Measurements from ENCODE around the gene ANKS1B. TPM values are rescaled to one million over a fixed set of nuclear protein-coding genes. Genes with fewer than 3 reads are reported as not detected.

The ANKS1B gene
- total RNA-seq, 1 donor from 2014 or later, result 8.2 TPM

DNA sequence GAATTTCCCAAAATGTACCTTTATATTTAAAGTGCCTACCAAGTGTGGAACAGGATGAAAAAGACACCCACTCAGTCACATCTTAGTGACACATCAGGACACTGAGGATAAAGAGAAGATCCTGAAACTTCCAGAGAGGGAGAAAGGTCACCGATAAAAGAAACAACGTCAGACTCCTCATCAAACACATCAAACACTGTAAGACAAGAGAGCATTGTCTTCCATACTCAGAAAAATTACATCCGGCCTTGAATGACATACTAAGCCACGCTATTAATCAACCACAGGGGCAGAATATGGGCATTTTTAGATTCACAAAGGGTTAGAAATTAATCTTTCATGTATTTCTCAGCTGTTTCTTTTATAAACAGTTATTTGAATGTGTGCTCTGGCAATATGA, 849.4 kb downstream of the ANKS1B start:
- Histone ChIP-seq H3K36me3 (no peaks in the 10 kb centered on the region), H3K27ac (no peak overlapping the region), H3K9me3 (no peaks in the 10 kb centered on the region), H3K27me3 (no peaks in the 10 kb centered on the region), H3K4me1 (no peaks in the 10 kb centered on the region), H3K4me3 (no peak overlapping the region)
- intact Hi-C loops (cut with DNase I), result no loop called here
- DNase-seq (ENCODE audit: low spot score in 2 of 2), result no peak
- TF ChIP-seq, protein P1, sequence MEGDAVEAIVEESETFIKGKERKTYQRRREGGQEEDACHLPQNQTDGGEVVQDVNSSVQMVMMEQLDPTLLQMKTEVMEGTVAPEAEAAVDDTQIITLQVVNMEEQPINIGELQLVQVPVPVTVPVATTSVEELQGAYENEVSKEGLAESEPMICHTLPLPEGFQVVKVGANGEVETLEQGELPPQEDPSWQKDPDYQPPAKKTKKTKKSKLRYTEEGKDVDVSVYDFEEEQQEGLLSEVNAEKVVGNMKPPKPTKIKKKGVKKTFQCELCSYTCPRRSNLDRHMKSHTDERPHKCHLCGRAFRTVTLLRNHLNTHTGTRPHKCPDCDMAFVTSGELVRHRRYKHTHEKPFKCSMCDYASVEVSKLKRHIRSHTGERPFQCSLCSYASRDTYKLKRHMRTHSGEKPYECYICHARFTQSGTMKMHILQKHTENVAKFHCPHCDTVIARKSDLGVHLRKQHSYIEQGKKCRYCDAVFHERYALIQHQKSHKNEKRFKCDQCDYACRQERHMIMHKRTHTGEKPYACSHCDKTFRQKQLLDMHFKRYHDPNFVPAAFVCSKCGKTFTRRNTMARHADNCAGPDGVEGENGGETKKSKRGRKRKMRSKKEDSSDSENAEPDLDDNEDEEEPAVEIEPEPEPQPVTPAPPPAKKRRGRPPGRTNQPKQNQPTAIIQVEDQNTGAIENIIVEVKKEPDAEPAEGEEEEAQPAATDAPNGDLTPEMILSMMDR (IDR thresholded peaks at IDR 0.05), result no peak

DNA sequence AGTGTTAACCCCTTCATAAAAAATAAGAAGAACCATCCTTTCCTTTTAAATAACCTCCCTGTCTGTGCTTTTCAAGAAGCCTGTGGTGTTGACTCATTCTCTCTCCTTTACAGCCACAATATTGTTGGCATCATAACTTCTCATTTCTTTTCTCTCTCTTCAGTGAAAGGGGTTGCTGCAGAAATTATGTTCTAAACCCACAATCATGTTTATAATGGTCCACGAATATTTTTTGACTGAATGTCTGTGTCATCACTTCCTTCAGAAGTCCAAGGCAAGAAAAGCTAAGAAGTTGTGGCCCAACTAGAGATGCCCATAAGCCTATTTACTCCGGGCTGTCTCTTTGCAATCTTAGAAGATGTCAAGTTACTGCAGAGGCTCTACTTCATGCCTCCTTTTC, 851.3 kb downstream of the ANKS1B start:
- no peaks in the 10 kb centered on the region for H3K4me1 ChIP-seq
- TF ChIP-seq, protein P1 (IDR thresholded peaks at IDR 0.05), result no peak
- DNase-seq (ENCODE audit: low spot score in 2 of 2), result no peak
- intact Hi-C loops (cut with DNase I), result no loop called here
- H3K9me3 ChIP-seq, result no peaks in the 10 kb centered on the region
- no peak overlapping the region for H3K4me3 ChIP-seq
- no peak overlapping the region for H3K27ac ChIP-seq
- H3K36me3 ChIP-seq, result no peaks in the 10 kb centered on the region
- no peaks in the 10 kb centered on the region for H3K27me3 ChIP-seq

DNA sequence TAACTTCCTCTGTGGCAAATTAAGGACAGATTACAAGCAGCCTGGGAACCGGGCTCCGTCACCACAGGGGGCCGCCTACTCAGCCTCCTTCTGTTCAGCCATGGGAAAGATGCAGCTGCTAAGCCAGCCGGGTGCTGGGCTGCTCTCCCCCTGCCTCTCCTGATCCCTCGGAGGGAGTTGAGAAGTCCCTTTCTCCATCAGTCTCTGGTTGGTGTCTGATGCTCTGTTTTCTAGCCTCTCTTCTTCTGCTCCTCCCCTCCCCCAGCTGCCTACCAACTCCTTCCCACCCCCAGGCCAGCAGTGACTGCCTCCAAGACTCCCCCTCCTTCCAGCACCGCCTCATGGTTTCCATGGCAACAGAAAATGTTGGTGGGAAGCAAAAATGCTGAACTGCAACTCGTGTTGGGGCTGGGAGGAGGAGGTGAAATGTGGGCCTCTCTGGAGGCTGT, 853.0 kb downstream of the ANKS1B start:
- no peaks in the 10 kb centered on the region for H3K9me3 ChIP-seq
- H3K4me1 ChIP-seq, result no peaks in the 10 kb centered on the region
- no peak overlapping the region for H3K27ac ChIP-seq
- TF ChIP-seq, protein P1 (IDR thresholded peaks at IDR 0.05), result no peak
- H3K27me3 ChIP-seq, result no peaks in the 10 kb centered on the region
- H3K36me3 ChIP-seq, result no peaks in the 10 kb centered on the region
- no peak for DNase-seq (ENCODE audit: low spot score in 2 of 2)
- intact Hi-C loops (cut with DNase I), result no loop called here
- H3K4me3 ChIP-seq, result peak overlapping the region in 1 of 2 donors; percentile 20

DNA sequence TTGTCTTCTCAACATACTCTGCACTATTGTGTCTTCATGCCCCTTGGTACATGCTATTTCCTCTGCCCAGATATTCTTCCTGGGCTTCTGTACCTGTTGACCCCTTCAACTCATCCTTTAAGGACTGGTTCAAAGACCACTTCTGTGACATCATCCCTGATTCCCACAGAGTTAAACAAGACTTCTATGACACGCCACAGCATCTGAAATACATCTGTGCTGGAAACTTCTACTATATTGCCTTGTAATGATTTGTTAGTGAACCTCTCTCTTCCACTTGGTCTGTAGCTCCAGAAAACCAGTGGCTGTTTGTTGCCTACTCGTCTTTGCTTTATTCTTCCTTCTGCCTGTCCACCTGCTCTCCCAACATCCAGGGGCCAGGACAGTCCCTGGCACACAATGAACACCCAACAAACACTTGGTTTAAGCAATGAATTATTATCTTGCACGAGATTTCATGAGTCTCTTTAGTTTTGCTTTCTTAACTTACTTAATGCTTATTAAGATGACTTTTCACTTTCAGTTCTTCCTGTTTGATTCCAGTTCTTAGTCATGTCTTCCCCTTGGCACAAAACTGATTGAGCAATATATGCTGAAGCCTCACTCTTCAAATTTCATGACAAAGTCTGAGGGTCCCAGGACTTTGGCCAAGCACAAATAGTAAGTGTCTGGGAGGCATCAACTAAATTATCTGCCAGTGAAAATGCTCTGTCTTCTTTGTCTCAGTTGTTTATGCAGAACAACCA, 853.8 kb downstream of the ANKS1B start:
- no peaks in the 10 kb centered on the region for H3K36me3 ChIP-seq
- intact Hi-C loops (cut with DNase I), result no loop called here
- no peaks in the 10 kb centered on the region for H3K9me3 ChIP-seq
- H3K27me3 ChIP-seq, result no peaks in the 10 kb centered on the region
- DNase-seq (ENCODE audit: low spot score in 2 of 2), result no peak
- H3K27ac ChIP-seq, result no peak overlapping the region
- peak overlapping the region in 1 of 2 donors; percentile 20 for H3K4me3 ChIP-seq
- TF ChIP-seq, protein P1 (IDR thresholded peaks at IDR 0.05), result no peak
- no peaks in the 10 kb centered on the region for H3K4me1 ChIP-seq

GRCh38 chr12:99128246-99128802, 856.4 kb downstream of the ANKS1B start:
- DNase-seq (ENCODE audit: low spot score in 2 of 2), result no peak
- H3K27me3 ChIP-seq, result no peaks in the 10 kb centered on the region
- no peaks in the 10 kb centered on the region for H3K4me1 ChIP-seq
- no peak overlapping the region for H3K4me3 ChIP-seq
- intact Hi-C loops (cut with DNase I), result no loop called here
- H3K9me3 ChIP-seq, result no peaks in the 10 kb centered on the region
- no peaks in the 10 kb centered on the region for H3K36me3 ChIP-seq
- no peak overlapping the region for H3K27ac ChIP-seq
- TF ChIP-seq, protein P1 (IDR thresholded peaks at IDR 0.05), result no peak
